AG09309 (cell line): ENCODE results near the gene DAB2IP.
A peak's percentile ranks its signal among the peaks of the same experiment; 100 is the strongest.

Experiments
- DNase-seq: peaks from one replicate; pipeline ENCODE4 v3.0.0-alpha.2; 2010; ENCODE audit warnings: low read depth
- H3K4me3 ChIP-seq: 2 replicates; pipeline ENCODE4 v1.5.1; 2011; ENCODE audit warnings: mild to moderate bottlenecking, low read depth, low read length, moderate library complexity; ENCODE audit not compliant: control insufficient read depth
- TF ChIP-seq, protein P1 (sequence below): IDR thresholded peaks from 2 replicates; pipeline ENCODE4 v1.5.1; 2011; ENCODE audit warnings: mild to moderate bottlenecking, low read depth, low read length, inconsistent platforms; ENCODE audit not compliant: insufficient read depth, control insufficient read depth; ENCODE audit errors: missing control alignments

DAB2IP gene

DNA sequence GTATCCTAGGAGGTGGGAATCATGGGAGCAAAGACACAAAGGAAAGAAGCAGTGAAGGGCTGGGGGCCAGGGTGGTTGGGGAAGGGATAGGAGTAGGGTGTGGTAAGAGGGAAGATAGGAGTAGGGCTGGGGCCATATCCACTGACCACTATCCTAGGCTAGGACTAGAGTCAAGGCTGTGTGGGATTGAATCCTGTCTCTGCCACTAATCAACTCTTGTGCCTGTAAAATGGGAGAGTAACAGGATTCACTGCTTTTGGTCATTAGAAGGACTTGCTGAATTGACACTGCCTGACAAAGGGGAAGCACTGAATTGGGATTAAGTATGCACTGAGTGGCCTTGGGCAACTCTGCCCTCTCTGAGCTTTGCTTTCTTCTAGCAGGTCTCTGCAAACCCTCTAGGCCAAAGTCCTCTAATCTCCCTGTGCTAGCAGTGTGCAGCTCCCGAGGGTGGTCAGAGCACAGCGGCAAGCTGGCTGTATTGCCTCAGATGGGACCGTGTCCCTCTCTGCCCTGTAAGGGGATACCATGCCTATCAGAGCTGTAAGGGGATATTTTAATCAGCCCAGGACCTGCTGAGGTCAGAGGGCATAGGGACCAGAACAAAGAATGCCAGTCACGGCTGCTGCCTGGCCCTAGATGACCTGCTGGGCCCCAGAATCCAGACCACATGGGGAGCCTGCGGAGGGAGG is 12.4 kb upstream of the DAB2IP start:
- TF ChIP-seq, protein P1, sequence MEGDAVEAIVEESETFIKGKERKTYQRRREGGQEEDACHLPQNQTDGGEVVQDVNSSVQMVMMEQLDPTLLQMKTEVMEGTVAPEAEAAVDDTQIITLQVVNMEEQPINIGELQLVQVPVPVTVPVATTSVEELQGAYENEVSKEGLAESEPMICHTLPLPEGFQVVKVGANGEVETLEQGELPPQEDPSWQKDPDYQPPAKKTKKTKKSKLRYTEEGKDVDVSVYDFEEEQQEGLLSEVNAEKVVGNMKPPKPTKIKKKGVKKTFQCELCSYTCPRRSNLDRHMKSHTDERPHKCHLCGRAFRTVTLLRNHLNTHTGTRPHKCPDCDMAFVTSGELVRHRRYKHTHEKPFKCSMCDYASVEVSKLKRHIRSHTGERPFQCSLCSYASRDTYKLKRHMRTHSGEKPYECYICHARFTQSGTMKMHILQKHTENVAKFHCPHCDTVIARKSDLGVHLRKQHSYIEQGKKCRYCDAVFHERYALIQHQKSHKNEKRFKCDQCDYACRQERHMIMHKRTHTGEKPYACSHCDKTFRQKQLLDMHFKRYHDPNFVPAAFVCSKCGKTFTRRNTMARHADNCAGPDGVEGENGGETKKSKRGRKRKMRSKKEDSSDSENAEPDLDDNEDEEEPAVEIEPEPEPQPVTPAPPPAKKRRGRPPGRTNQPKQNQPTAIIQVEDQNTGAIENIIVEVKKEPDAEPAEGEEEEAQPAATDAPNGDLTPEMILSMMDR: no peak
- H3K4me3 ChIP-seq: no peak overlapping the region
- DNase-seq: no peak

DNA sequence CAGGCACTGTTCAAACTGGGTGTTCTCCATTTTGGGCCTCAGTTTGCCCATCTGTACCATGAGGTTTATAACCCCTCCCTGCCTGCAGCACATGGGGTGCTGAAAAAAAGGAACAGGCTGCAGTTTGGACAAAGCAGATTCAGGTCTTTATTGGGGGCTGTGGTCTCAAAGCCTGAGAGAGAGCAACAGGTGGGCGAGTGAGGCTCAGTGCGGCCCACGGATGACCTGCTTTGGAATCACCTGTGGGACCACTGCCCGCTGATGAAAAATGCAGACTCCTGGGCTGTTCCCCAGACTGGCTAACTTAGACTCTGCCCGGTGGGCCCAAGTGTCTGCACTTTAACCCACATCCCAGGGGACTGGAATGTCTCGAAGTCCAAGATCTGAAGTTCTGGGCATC is 11.8 kb upstream of the DAB2IP start:
- DNase-seq: no peak
- H3K4me3 ChIP-seq: no peak overlapping the region
- TF ChIP-seq, protein P1: no peak

DNA sequence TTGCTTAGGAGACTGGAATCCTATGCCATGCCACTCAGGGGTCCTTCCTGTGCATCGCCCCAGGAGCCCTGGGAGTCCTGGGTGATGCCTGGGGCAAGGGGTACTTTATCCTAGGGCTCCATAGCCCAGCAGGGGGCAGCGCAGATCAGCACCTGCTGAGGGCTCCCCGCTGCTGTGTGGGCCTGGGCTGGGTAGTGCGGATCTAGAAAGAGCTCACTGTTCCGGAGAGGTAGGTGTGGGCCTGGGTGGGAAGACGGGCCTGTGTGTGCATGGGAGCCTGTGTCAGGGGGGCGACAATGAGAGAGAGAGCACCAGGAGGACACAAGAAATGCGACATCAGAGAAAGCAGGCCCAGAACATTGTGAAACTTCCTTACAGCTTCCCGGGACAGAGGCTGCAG is 11.4 kb upstream of the DAB2IP start:
- TF ChIP-seq, protein P1: peak; percentile 46
- H3K4me3 ChIP-seq: no peak overlapping the region
- DNase-seq: no peak

DNA sequence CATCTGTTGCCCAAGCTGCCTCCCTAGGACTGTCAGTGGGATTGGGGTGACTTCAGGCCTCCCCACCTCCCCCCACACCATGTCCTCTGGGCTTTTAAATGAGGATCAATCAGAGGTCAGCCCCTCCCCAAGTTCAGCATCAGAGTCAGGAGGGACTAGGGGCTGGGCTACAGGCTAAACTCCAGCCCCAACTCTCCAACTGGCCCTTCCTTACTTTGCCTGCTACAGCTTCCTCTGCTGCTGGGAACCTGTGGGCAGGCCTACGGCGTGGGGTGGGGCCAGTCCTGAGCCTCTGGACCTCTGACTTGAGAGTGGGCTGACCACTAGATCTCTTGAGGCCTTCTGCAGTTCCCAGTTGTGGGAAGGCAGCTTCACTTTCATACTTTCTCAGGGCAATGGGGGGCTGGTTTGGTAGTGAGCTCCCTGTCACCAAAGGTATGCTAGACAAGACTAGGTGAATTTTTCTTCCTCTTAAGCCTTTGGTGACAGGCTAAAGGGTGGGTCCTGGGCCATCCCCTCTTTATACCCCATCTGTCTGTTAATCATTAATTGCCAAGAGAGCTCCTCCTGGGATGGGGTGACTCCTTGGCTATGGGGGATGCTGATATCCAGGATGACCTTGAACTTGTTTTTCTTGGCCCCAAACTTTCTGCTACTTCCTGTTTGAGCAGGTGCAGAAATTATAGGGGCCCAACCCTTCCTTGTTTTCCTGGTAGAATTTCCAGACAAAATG is 10.8 kb upstream of the DAB2IP start:
- DNase-seq: no peak
- TF ChIP-seq, protein P1: no peak

DNA sequence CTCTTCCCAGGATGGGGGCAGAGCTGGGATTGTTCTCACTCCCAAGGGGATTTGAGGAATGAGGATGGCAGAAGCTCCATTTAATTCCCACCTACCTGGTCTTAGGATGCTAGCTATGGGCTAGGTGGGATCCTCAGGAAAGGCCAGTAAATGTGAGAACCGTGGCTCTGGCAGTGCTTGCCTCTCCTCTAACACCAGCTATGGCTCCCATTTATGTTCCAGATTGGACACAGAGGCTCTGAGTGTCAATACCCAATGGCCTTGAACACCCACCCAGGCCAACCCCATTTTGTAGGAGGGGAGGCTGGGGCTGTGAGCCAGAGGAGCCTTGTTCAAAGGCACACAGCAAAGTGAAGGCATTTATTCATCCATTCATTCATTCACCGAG is 10.2 kb upstream of the DAB2IP start:
- TF ChIP-seq, protein P1: no peak
- DNase-seq: no peak
- no peak overlapping the region for H3K4me3 ChIP-seq

More for the DNA sequence above, 10.8 kb upstream of the DAB2IP start:
- H3K4me3 ChIP-seq: no peak overlapping the region

DNA sequence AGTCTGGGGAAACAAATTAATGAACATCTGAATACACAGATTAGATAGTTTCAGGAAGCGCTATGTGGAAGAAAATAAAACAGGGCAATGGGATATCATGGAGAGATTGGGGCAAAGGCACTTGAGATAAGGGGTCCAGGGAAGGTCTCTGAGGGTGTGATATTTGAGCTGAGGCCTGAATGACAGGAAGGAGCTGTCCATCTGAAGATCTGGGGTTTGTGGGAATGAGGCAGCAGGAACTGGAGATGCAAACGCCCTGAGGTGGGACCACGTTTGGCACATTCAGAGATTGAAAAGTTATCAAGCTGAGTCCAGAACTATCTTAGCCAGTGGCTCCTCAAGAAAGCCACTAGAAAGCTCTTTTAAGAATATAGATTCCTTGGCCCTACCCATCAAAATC is 8.7 kb upstream of the DAB2IP start:
- no peak for DNase-seq
- TF ChIP-seq, protein P1: no peak
- H3K4me3 ChIP-seq: no peak overlapping the region
